Duodenal mucosa (tissue), 2 donors: ENCODE data around the gene HOXC9.

Source experiments
- H3K27ac ChIP-seq: one replicate; pipeline ENCODE4 v1.7.0; 2013; ENCODE audit warnings: low read depth, low read length
- H3K27me3 ChIP-seq, 2 donors: one replicate each; pipeline ENCODE4 v1.7.0; 2013; ENCODE audit warnings: low read length in 2 of 2, control low read depth in 1 of 2; ENCODE audit not compliant: insufficient read depth in 2 of 2, control insufficient read depth in 1 of 2
- H3K36me3 ChIP-seq, 2 donors: one replicate each; pipeline ENCODE4 v1.7.0; 2013; ENCODE audit warnings: low read length in 2 of 2, control low read depth in 1 of 2; ENCODE audit not compliant: insufficient read depth in 2 of 2, control insufficient read depth in 1 of 2
- H3K4me1 ChIP-seq, 2 donors: one replicate each; pipeline ENCODE4 v1.7.0; 2013; ENCODE audit warnings: low read length in 2 of 2, control low read depth in 1 of 2; ENCODE audit not compliant: insufficient read depth in 2 of 2, control insufficient read depth in 1 of 2
- H3K4me3 ChIP-seq, 2 donors: one replicate each; pipeline ENCODE4 v1.7.0; 2013; ENCODE audit warnings: low read length in 2 of 2, low read depth in 1 of 2
- H3K9ac ChIP-seq, 2 donors: one replicate each; pipeline ENCODE4 v1.7.0; 2013; ENCODE audit warnings: low read length in 2 of 2, low read depth in 1 of 2
- H3K9me3 ChIP-seq, 2 donors: one replicate each; pipeline ENCODE4 v1.7.0; 2013; ENCODE audit warnings: low read length in 2 of 2, control low read depth in 1 of 2; ENCODE audit not compliant: control insufficient read depth in 1 of 2

HOXC9 gene

DNA sequence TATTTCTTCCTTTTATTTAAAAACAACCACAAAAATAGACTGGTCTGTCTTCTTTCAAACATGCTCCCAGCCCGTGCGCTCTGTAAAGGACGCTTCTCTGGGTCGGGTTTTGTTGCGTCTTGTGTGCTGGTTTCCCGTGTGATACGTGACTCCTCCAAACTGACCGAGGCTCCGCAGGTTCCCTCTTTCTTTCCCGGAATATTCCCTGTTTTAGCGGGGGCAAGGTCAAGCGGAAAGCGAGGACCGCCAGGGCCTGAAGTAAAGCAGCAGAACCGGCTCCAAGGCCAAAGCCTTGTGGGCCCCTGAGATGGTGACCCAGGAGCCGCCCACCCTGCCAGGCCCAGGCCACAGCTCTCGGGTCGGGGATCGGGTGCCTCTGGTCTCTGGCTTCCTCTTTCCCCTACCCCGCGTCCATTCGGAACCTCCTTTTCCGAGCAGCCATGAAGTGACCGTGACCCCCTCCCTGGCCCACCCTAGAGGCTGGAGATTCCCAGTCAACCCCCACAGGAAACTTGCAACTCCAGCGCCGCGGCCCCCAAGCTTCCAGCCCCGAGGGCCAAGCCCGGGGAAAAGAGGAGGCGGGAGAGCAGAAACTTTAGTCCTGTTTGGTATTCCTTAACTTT, 15.9 kb upstream of the HOXC9 start:
- peaks cover 72 to 97% of the 10 kb centered on the region in 2 donors for H3K27me3 ChIP-seq
- no peaks in the 10 kb centered on the region for H3K36me3 ChIP-seq
- H3K9me3 ChIP-seq = no peaks in the 10 kb centered on the region
- no peak overlapping the region for H3K9ac ChIP-seq
- H3K27ac ChIP-seq = no peak overlapping the region
- H3K4me3 ChIP-seq = no peak overlapping the region
- H3K4me1 ChIP-seq = peaks cover 5 to 22% of the 10 kb centered on the region in 2 donors

DNA sequence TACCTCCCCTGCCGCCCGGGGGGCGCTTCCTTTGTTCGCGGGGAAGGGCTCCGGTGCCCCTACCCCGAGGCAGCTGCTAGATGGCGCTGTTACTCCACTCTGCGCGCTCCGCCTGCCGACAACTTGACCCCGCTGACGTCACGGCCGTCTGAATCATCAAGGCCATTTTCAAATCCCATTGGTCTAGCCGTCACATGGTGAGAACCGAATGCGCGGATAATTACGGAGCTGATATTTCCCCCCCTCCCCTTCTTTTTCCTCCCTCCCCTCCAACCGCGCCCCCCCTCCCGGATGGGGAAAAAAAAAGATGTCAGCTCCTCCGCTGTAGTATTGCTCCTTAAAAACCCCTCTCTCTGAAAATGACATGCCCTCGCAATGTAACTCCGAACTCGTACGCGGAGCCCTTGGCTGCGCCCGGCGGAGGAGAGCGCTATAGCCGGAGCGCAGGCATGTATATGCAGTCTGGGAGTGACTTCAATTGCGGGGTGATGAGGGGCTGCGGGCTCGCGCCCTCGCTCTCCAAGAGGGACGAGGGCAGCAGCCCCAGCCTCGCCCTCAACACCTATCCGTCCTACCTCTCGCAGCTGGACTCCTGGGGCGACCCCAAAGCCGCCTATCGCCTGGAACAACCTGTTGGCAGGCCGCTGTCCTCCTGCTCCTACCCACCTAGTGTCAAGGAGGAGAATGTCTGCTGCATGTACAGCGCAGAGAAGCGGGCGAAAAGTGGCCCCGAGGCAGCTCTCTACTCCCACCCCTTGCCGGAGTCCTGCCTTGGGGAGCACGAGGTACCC, 14.9 kb upstream of the HOXC9 start, which contains the start of gene HOXC10:
TSS of gene HOXC10 (plus strand) at position 246 of the 791 bp plus-strand sequence. CDS start at position 360, 114 bp downstream.
- no peak within 1 kb of the TSS for H3K9ac ChIP-seq
- peak within 1 kb of the TSS; percentile 30 for H3K27ac ChIP-seq
- no peaks in the 10 kb centered on the region for H3K9me3 ChIP-seq
- H3K27me3 ChIP-seq = peaks cover 80 to 98% of the 10 kb centered on the region in 2 donors
- no peaks in the 10 kb centered on the region for H3K36me3 ChIP-seq
- H3K4me3 ChIP-seq = peak within 1 kb of the TSS in 1 of 2 donors; percentile 43
- H3K4me1 ChIP-seq = peaks cover 3 to 18% of the 10 kb centered on the region in 2 donors

DNA sequence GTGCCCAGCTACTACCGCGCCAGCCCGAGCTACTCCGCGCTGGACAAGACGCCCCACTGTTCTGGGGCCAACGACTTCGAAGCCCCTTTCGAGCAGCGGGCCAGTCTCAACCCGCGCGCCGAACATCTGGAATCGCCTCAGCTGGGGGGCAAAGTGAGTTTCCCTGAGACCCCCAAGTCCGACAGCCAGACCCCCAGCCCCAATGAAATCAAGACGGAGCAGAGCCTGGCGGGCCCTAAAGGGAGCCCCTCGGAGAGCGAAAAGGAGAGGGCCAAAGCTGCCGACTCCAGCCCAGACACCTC, 14.3 kb upstream of the HOXC9 start:
- no peaks in the 10 kb centered on the region for H3K9me3 ChIP-seq
- H3K9ac ChIP-seq = no peak overlapping the region
- peak overlapping the region in 1 of 2 donors; percentile 43 for H3K4me3 ChIP-seq
- peaks cover 81 to 99% of the 10 kb centered on the region in 2 donors for H3K27me3 ChIP-seq
- no peaks in the 10 kb centered on the region for H3K36me3 ChIP-seq
- H3K27ac ChIP-seq = peak overlapping the region; percentile 30
- peaks cover 3 to 18% of the 10 kb centered on the region in 2 donors for H3K4me1 ChIP-seq

DNA sequence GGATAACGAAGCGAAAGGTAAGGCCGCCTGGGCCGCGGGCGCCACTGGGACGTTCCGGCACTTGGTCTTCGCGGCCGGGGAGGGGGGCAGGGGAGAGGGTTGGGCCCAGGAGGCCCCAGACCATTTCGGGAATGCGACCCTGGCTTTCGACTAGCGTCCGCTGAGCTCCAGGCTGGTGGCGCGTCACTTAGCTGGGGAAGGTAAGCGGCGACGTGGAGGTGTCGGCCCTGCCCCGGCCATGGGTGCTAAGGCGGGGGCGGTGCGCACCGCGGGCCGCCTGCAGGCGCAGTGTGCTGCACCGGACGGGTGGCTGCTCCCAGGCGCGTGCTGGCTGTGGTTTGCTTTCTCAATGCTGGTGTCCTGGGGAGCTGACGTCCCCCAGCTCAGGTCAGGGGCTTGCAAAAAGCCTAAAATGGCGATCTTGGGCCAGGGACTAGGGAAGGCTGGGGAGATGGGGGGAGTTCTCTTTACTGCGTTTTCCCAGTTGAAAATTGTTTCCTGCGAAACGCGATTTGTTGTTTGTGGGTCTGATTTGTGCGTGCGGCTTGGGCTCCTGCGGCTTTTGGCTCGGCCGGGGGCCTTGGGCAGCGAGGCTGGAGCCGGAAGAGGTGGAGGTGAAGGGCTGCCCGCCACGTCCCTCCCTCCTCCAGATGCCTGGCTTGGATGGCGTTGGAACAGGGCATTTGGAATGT, 13.8 kb upstream of the HOXC9 start:
- Histone ChIP-seq H3K4me1 (peaks cover 3 to 18% of the 10 kb centered on the region in 2 donors), H3K4me3 (peak overlapping the region in 1 of 2 donors; percentile 43), H3K27ac (no peak overlapping the region), H3K27me3 (peaks cover 81 to 99% of the 10 kb centered on the region in 2 donors), H3K9me3 (no peaks in the 10 kb centered on the region), H3K9ac (no peak overlapping the region), H3K36me3 (no peaks in the 10 kb centered on the region)

DNA sequence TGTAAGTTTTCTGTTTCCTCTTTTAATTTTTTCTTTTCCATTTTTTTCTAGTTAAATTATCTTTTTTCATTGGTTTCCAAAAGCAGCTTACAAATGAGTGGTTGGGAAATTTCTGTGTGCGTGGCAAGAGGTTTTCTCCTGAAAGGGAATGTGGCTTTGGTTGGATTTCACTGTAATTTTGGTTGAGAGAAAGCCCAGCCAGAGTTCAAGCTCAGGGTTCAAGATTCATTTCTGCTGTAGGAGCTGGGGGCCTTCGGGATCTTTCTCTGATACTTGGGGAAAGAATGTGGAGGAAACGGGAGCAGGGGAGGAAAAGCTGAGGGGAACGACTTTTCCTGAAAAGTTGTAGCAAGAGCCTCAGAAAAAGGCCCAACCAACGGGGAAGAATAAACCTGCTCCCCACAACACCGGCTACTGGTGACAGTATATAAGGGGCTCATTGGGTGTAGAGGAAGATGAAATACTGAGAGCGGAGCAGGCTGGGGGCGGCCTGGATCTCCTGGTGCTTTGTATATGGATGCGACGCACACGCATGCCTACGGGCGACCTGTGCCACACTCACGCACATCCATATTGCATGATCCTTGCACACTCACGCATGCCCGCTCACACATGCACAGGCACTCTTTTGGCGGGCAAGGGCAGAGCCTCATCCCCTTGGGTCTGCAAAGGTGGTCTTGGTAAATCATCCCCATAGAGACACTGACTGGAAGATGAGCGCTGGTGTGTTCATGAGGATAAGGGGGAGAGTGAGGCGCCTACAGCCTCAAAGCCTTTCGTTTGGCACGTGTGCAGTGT, 13.1 kb upstream of the HOXC9 start:
- H3K4me1 ChIP-seq = peaks cover 3 to 18% of the 10 kb centered on the region in 2 donors
- peaks cover 87 to 99% of the 10 kb centered on the region in 2 donors for H3K27me3 ChIP-seq
- H3K36me3 ChIP-seq = no peaks in the 10 kb centered on the region

DNA sequence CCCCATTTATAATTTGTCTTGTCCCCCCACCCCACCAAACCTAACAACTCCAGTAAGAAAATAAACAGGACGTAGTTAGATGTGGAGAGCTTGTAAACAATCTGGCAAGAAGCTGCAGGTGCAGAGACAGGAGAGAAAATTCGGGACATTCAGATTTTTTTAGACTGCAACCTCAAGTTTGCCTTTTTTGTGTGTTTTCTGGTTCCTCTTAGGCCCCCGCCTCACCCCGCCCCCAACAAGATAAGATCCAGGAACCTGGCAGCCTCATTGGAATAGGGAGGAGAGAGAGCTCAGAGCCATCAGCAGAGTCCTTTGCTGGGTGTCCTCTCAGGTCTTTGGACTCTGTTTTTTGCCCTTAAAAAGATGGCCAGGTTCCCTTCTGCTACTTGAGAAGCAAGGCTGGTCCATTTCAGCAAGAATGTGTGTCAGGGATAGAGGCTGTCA, 12.2 kb upstream of the HOXC9 start:
- no peak overlapping the region for H3K4me3 ChIP-seq
- H3K4me1 ChIP-seq = peaks cover 3 to 18% of the 10 kb centered on the region in 2 donors

More for the DNA sequence above, 13.1 kb upstream of the HOXC9 start:
- Histone ChIP-seq H3K9ac (no peak overlapping the region), H3K9me3 (no peaks in the 10 kb centered on the region), H3K4me3 (no peak overlapping the region), H3K27ac (no peak overlapping the region)

DNA sequence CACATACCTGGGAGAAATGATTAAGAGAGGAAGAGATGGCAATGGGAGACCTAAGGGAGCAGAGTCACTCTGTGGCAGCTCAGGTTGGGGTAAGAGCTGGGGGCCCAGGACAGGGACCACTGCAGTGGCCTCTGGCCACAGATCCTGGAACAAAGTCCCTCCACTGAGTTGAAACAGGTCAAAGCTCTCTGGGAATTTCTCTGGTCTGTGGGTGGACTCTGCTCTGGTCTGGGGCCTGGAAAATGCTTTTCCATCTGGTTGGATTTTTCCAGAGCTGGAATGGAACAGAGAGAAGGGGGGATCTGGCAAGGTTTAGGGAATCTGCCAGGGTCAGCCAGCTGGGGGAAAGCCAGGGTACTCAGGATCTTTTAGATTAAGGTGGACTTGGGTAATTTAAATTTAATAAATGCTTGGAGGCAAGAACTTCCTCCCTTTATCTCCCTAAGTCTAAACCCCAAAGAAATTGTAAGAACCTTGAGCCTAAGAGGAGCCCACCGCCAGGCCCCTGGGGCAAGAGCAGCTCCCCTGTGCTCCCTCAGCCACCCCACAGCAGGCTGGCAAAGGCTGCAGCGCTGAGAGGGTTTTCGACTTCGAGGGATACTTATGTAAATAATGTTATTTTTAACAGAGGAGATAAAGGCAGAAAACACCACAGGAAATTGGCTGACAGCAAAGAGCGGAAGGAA, 11.3 kb upstream of the HOXC9 start:
- Histone ChIP-seq H3K4me3 (no peak overlapping the region), H3K4me1 (peaks cover 3 to 18% of the 10 kb centered on the region in 2 donors), H3K9ac (no peak overlapping the region), H3K27me3 (peaks cover 92 to 99% of the 10 kb centered on the region in 2 donors), H3K9me3 (no peaks in the 10 kb centered on the region), H3K27ac (no peak overlapping the region), H3K36me3 (no peaks in the 10 kb centered on the region)

More for the DNA sequence above, 12.2 kb upstream of the HOXC9 start:
- Histone ChIP-seq H3K27me3 (peaks cover 92 to 99% of the 10 kb centered on the region in 2 donors), H3K27ac (no peak overlapping the region), H3K36me3 (no peaks in the 10 kb centered on the region), H3K9ac (no peak overlapping the region), H3K9me3 (no peaks in the 10 kb centered on the region)

DNA sequence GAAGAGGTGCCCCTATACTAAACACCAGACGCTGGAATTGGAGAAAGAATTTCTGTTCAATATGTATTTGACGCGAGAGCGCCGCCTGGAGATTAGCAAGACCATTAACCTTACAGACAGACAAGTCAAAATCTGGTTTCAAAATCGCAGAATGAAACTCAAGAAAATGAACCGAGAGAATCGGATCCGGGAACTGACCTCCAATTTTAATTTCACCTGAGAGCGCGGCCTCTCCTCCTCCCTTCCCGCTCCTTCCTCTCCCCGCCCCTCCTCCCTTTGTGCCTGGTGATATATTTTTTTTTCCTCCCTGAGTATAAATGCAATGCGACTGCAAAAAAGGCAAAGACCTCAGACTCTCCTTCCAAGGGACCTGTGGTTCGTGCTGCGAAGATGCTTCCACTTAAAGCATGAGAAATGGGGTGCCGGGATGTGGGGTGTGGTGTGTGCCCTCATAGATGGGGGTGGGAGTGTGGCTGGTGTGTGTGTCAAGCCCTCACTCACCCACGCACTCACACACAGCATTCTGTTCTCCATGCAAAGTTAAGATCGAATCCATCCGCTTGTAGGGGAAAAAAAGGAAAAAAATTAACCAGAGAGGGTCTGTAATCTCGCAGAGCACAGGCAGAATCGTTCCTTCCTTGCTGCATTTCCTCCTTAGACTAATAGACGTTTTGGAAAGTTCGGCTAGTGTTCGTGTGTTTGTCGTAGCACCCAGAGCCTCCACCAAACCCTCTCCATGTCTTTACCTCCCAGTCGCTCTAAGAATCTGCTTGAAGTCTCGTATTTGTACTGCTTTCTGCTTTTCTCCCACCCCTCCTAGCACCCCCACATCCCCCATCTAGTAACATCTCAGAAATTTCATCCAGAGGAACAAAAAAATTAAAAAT, 10.5 kb upstream of the HOXC9 start:
- Histone ChIP-seq H3K36me3 (no peaks in the 10 kb centered on the region), H3K9me3 (no peaks in the 10 kb centered on the region), H3K27me3 (peaks cover 94 to 99% of the 10 kb centered on the region in 2 donors), H3K4me3 (no peak overlapping the region), H3K9ac (no peak overlapping the region), H3K27ac (no peak overlapping the region), H3K4me1 (peaks cover 7 to 18% of the 10 kb centered on the region in 2 donors)
